Neural cell (in vitro differentiated cells): ENCODE results near the gene ADAMTS6.

Experiments
- CTCF ChIP-seq: fragments of 450-650 bp; IDR thresholded peaks from 2 replicates; pipeline ENCODE4 v1.5.1; 2014; ENCODE audit warnings: antibody characterized with exemption, mild to moderate bottlenecking, moderate library complexity; ENCODE audit not compliant: poor library complexity, severe bottlenecking
- EP300 ChIP-seq: fragments of 450-650 bp; conservative IDR thresholded peaks from 2 replicates; pipeline ENCODE4 v1.6.1; 2014; ENCODE audit warnings: antibody characterized with exemption, mild to moderate bottlenecking, moderate library complexity; ENCODE audit not compliant: poor library complexity, severe bottlenecking
- EZH2 ChIP-seq: fragments of 200-600, 300-800 bp; shearing (Covaris generic), sonication (generic); IDR thresholded peaks from 2 replicates; pipeline ENCODE4 v1.6.1; 2014; ENCODE audit warnings: antibody characterized with exemption, low read length, borderline replicate concordance, mild to moderate bottlenecking; ENCODE audit not compliant: insufficient read depth, poor library complexity, severe bottlenecking
- MXI1 ChIP-seq: fragments of 450-650 bp; conservative IDR thresholded peaks from 2 replicates; pipeline ENCODE4 v1.6.1; 2014; ENCODE audit warnings: antibody characterized with exemption, mild to moderate bottlenecking; ENCODE audit not compliant: poor library complexity, severe bottlenecking
- POLR2AphosphoS5 ChIP-seq: IDR thresholded peaks from 2 replicates; pipeline ENCODE4 v1.6.1; 2012
- REST ChIP-seq: IDR thresholded peaks from 2 replicates; pipeline ENCODE4 v1.6.1; 2012; ENCODE audit warnings: borderline replicate concordance
- TAF1 ChIP-seq: IDR thresholded peaks from 2 replicates; pipeline ENCODE4 v1.6.1; 2012; ENCODE audit warnings: low read depth

- no peak for TF ChIP-seq CTCF
- TF ChIP-seq POLR2AphosphoS5: no peak
- TF ChIP-seq REST: no peak
- TF ChIP-seq MXI1: no peak
- no peak for TF ChIP-seq TAF1
- no peak for TF ChIP-seq EP300
- no peak for TF ChIP-seq EZH2
Measured at GRCh38 chr5:65126542-65127069, 355.1 kb downstream of the ADAMTS6 start.
